Measurements from ENCODE around the gene CHFR. TPM values are rescaled to one million over a fixed set of nuclear protein-coding genes. Genes with fewer than 3 reads are reported as not detected.

Gene CHFR
- total and polyA plus RNA-seq, 2 of the 4 experiments (the other 2 are of a cell fraction), result 13.4 to 35.3 TPM

DNA sequence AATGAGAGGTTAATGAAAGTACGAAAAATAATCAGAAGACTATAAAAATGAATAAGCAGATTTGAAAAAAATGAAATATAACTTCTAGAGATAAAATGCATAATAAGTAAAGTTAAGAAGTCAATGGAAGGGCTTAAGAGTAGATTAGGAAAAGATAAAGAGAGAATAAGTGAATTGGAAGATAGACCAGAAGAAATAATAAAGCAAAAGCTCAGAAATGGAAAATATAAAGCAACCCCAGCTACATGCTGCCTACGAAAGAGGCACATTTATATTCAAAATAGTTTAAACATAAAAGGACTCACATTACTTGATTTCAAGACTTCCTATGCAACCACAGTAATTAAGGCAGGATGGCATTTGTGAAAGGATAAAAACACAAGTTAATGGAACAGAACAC lies 48.8 kb upstream of the CHFR start:
- dilution Hi-C loops (cut with HindIII; ENCODE audit: low sequenced_read_pairs, unreplicated experiment), result no loop called here
- BruUV-seq (replicated peaks), result no TSS peak

More for the DNA sequence above, 48.8 kb upstream of the CHFR start:
- H4K20me1 ChIP-seq (ENCODE audit: insufficient read depth, low read length), result no peaks in the 10 kb centered on the region
- in situ Hi-C loops (cut with MboI; ENCODE audit: low sequenced_read_pairs), result no loop called here
- H2BK5ac ChIP-seq (ENCODE audit: low read depth, low read length, poor library complexity, severe bottlenecking), result no peak overlapping the region
- H4K8ac ChIP-seq (ENCODE audit: low read depth in 2 of 2, low read length in 2 of 2), result no peak overlapping the region
- no peaks in the 10 kb centered on the region for H3K4me1 ChIP-seq (ENCODE audit: control insufficient read depth, insufficient read depth, low read length)
- DNase-seq, result no peak
- no peak overlapping the region for H2AK9ac ChIP-seq (replicated peaks; ENCODE audit: low read depth, low read length, poor library complexity)
- no peak overlapping the region for H3K14ac ChIP-seq (replicated peaks; ENCODE audit: low read depth, low read length)
- H2BK15ac ChIP-seq (ENCODE audit: low read depth, low read length), result no peak overlapping the region
- no peaks in the 10 kb centered on the region for H3K79me1 ChIP-seq (ENCODE audit: low read depth in 1 of 2, low read length in 2 of 2)
- no peak overlapping the region for H3K4me2 ChIP-seq (ENCODE audit: low read depth, low read length)
- no peaks in the 10 kb centered on the region for H3K9me1 ChIP-seq (ENCODE audit: insufficient read depth, low read length)
- ChIA-PET CTCF (no interaction called here), POLR2A (ENCODE audit: unreplicated experiment) (no interaction called here)
- H3K4ac ChIP-seq (ENCODE audit: low read depth, low read length), result no peak overlapping the region
- H3K56ac ChIP-seq (ENCODE audit: extremely low read depth, insufficient read depth, low read length), result no peak overlapping the region
- TF ChIP-seq RFX5 (IDR thresholded peaks at IDR 0.05; ENCODE audit: low read depth, low read length) (no peak), MXI1 (IDR thresholded peaks at IDR 0.05; ENCODE audit: borderline replicate concordance, low read depth, low read length) (no peak), RCOR1 (IDR thresholded peaks at IDR 0.05; ENCODE audit: insufficient replicate concordance, low read length) (no peak), CEBPB (IDR thresholded peaks at IDR 0.05; ENCODE audit: low read depth, low read length) (no peak), NFE2L2 (IDR thresholded peaks at IDR 0.05; ENCODE audit: low read depth, low read length) (no peak)
- TF ChIP-seq, protein P1, sequence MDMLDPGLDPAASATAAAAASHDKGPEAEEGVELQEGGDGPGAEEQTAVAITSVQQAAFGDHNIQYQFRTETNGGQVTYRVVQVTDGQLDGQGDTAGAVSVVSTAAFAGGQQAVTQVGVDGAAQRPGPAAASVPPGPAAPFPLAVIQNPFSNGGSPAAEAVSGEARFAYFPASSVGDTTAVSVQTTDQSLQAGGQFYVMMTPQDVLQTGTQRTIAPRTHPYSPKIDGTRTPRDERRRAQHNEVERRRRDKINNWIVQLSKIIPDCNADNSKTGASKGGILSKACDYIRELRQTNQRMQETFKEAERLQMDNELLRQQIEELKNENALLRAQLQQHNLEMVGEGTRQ (IDR thresholded peaks at IDR 0.05; ENCODE audit: low read depth, low read length), result no peak
- H2AK5ac ChIP-seq (ENCODE audit: low read depth, low read length), result no peak overlapping the region
- ATAC-seq (ENCODE audit: low read depth), result no peak
- H3K36me3 ChIP-seq (ENCODE audit: control insufficient read depth, insufficient read depth, low read length), result peaks cover 29% of the 10 kb centered on the region
- no peak overlapping the region for H3K27ac ChIP-seq (ENCODE audit: insufficient read depth, low read length)
- intact Hi-C loops (cut with micrococcal nuclease), result no loop called here
- H2BK20ac ChIP-seq (ENCODE audit: low read depth, low read length), result no peak overlapping the region
- H3K27me3 ChIP-seq (ENCODE audit: control insufficient read depth, insufficient read depth, low read length), result no peaks in the 10 kb centered on the region
- H4K91ac ChIP-seq (ENCODE audit: insufficient read depth, low read depth, low read length), result no peak overlapping the region
- H3K18ac ChIP-seq (ENCODE audit: low read depth, low read length), result no peak overlapping the region
- no peak overlapping the region for H3K4me3 ChIP-seq (ENCODE audit: insufficient read depth, low read depth, low read length)
- WGBS, 2 experiments (ENCODE audit: extremely low coverage in 2 of 2, insufficient read length in 1 of 2), result no CpG with 5 or more reads among the region's 2 CpGs
- no peak overlapping the region for H3K23ac ChIP-seq (ENCODE audit: low read depth, low read length)
- H4K5ac ChIP-seq (ENCODE audit: low read depth, low read length), result no peak overlapping the region
- no peak overlapping the region for H2BK120ac ChIP-seq (ENCODE audit: low read depth, low read length)
- H3K9ac ChIP-seq (ENCODE audit: low read depth, low read length), result no peak overlapping the region
- H3K9me3 ChIP-seq (ENCODE audit: control insufficient read depth, insufficient read depth, low read length), result peaks cover 57% of the 10 kb centered on the region
- no peak overlapping the region for H2AFZ ChIP-seq (replicated peaks; ENCODE audit: low read length, poor library complexity)
